ENCODE measurements around the gene SAMD9L.

The SAMD9L gene

DNA sequence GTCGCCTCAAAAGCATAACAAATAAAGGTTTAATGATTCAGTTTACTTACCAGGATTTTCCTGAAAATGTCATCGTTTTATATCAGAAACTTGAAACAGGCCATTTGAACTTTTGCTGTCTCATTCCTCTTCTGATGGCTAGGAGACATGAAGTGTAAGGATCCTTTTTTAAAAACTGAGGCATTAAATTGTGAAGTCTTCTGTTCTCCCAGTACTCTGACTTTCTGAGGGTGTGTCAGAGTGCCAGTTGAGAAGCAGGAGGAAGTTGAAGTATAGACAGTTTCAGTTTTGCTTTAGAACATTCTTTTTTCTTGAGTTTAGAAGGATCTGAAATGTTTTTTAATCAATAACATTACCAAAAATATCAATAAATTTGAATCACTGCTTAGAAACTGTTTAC is at the start of gene SAMD9L:
Gene SAMD9L (minus strand): TSS at position 242 of the 400 bp plus-strand sequence. CDS start 12,414 bp downstream, outside the sequence.
- DNase-seq, result no peak

- no peak for DNase-seq
These were observed 48.2 kb upstream of the SAMD9L start for GRCh38 chr7:93196336-93196735.

DNA sequence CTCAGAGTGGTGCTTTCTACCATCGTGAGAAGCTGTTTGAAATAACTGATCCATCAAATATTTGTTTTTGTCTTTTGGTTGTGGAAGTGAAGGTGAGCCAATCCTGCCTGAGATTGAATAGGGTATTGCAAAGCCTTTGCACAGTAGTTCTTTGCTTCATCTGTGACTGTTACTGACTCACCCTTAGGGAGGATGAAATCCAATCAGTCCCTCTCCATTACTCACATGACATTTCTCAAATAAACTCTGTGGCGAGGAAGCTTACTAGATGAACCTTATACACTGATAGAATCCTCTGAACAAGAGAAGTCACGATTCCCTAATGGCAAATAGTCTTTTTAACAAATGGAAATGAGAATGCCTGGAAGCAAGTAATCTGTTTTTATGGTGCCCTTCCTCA is 46.2 kb upstream of the SAMD9L start:
- no peak for DNase-seq

DNA sequence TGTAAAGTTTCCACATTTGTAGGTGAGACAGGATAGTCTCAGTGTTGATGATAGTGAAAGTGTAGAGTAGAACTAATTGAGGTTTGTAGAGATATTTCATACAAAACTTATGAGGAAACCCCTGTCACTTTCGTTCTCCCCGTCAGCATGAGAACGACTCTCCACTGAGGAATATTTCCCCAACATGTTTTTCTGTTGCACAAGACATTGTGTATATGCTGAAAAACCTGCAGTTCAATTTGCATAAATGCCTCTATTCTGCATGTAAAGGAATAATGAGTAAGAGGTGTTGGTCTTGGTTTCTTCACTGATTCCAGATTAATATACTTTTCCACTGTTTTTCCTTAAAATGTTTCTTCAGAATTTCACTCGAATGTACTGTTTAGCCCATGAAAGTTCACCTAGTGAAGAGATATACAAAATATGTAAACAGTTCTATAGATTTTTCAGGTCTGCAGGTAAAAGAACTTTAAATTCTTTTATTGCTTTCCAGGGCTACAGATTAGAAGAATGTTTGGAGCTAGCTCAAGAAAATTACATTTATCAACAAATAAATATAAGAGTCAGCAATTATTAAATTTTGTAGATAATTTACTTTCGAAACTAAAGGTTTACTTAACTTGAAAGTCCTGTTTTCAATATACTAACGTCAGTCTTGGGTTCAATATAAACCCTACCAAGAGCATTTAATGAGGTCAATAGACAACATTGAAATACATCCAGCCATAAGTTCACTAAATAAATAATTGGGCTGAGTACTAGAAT is 40.9 kb upstream of the SAMD9L start:
- no peak for DNase-seq

- peak; percentile 12 for DNase-seq
These were observed 37.3 kb upstream of the SAMD9L start for GRCh38 chr7:93185303-93186027.

GRCh38 chr7:93179173-93179572 is 31.0 kb upstream of the SAMD9L start:
- DNase-seq, result no peak

GRCh38 chr7:93178213-93178612 is 30.0 kb upstream of the SAMD9L start:
- DNase-seq, result no peak

GRCh38 chr7:93176992-93177580 is 28.9 kb upstream of the SAMD9L start:
- DNase-seq, result no peak

- no peak for DNase-seq
These were observed 27.0 kb upstream of the SAMD9L start for GRCh38 chr7:93175219-93175618.

DNA sequence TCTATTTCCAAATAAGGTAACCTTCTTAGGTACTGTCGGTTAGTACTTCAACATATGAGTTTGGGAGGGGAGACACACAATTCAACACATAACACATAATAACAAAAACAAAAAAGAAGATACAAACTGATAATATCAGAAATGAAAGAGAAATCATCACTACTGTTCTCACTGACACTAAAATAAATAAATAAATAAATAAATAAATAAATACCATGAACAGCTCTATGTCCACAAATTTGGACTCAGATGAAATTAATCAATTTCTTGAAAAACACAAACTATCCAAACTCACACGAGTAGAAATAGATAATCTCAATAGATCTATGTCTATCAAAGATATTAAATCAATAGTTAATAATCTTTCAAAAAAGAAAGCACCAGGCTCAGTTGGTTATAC is 24.5 kb upstream of the SAMD9L start:
- no peak for DNase-seq

DNA sequence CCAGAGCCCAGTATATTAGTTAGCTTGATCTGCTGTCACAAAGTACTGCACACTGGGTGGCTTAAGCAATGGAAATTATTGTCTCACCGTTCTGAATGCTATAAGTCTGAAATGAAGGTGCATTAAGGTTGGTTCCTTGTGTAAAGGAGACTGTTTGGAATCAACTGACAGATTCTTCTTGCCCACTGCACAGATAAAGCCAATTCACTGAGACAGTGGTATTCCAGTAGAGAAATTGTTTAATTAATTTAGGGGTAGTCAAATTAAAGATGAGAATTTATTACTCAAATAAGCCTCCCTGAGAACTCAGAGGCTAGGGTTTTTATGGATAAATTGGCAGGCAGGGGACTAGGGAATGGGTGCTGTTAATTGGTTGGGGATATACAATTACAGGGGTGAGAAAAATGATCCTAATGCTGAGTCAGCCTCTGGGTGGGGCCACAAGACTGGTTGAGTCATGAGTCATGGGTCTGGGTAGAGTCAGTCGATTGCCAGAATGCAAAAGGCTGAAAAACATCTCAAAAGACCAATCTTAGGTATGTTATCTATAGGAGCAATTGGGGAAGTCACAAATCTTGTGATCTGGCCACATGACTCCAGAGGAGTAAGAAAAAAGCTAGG is 23.5 kb upstream of the SAMD9L start:
- DNase-seq, result no peak

GRCh38 chr7:93165447-93165846 is 17.3 kb upstream of the SAMD9L start:
- no peak for DNase-seq

DNA sequence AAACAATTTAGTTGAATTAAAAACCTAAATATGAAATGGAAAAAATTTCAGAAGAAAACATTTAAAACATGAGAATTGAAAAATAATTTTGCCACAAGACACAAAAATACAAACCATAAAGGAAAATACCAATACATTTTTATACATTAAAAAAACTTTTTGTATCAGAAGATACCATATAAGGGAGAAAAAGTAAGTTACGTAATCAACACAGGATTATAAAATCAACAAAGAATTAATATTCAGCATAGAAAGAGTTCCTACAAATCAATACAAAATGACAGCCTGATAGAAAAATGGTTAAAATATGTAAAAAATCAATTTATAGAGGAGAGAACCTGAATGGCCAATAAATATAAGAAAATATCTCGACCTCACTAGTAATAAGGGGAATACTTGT is 16.6 kb upstream of the SAMD9L start:
- no peak for DNase-seq

- DNase-seq, result no peak
These were observed 13.1 kb upstream of the SAMD9L start for GRCh38 chr7:93161181-93161762.

GRCh38 chr7:93160410-93160809 is 12.2 kb upstream of the SAMD9L start:
- DNase-seq, result no peak

- DNase-seq, result no peak
These were observed 11.3 kb upstream of the SAMD9L start for GRCh38 chr7:93159490-93159889.

DNA sequence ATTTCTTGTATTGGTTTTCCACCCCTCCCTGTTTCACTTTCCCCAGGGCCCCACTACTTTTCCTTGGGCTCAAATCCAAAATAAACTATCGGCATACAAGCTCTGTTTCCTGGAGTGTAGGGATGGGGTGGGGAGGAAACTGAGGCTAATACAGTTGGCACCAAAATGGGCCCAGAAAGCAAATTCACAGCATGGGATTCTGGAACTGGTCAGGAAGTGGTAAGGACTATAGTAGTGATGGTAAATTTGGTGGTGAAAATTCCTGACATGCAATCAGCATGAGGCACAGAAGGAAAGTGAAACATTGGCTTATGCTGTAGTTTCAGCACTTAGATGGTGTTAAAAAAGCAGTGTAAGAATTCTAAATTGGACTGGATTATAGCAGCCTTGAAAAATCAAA is 8.7 kb upstream of the SAMD9L start:
- no peak for DNase-seq

DNA sequence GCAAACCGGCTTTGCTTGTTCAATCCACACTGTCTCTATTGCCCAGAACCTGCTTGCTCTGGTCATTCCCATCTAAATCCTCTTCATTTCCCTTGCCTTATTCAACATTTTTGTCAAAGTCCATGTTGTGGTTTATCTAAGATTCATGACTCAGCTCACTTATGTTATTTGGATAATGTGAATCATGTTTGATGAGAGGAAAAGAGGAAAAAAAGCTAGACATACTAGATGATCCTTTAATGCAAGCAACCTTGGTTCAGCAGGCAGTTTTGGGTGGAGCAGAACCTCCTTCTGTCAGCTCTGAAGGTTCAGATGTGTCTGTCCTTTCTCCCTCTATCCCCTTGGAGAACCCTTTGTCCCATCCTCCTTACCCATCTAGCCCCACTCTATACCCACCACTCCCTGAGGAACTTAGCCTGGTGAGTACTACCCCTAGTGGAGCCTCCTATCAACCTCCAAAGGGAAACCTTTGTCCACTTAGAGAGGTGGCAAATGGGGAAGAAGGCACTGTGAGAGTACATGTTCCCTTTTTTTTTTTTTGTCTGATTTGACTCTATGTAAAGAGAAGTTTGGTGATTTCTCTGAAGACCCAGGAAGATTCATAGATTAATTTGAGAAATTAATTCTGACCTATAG is 2.1 kb upstream of the SAMD9L start:
- DNase-seq, result no peak

DNA sequence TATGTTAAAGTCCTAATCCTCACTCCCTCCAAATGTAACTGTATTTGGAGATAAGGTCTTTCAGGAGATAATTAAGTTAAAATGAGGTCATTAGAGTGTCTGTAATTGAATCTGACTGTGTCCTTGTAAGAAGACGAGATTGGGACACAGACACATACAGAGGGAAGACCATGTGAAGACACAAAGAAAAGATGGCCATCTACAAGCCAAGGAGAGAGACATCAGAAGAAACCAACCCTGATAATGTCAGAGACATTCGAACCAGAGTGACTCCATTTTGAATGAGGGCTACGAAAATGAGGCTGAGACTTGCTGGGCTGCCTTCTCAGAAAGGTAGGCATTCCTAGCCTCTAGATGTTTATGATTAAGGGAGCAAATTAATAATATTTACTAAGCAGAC is 542 bp upstream of the SAMD9L start:
- DNase-seq, result no peak

- DNase-seq, result peak; percentile 25
These were observed 822 bp downstream of the SAMD9L start for GRCh38 chr7:93147363-93147762.

- no peak for DNase-seq
These were observed 1.6 kb downstream of the SAMD9L start for GRCh38 chr7:93146472-93147141.

DNA sequence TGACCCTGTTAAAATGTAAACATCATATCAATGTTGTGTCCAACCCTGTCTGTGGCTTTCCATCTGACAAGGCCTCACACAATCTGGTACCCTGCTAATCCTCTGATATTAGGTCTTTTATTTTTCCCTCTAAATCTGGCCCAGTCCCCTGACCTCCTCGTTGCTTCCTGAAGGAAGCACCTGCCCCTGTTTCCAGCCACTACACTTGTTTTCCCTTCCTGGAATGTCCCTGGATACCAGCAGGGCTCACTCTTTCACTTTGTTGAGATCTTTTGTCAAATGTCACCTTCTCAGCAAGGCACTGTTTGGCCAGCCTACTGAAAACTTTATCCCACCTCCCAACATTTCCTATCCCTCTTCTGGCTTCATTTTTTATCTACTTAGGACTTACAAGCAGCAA is 2.1 kb downstream of the SAMD9L start:
- no peak for DNase-seq

All from stimulated activated CD4-positive, alpha-beta T cell treated with anti-CD3 and anti-CD28 coated beads, Interleukin-4, amount 100 ng/mL, for 24 hours (primary cell).